ENCODE results near the gene SH3BP5.

Gene SH3BP5

GRCh38 chr3:15329046-15330005, 3.1 kb downstream of the SH3BP5 start:
- TF ChIP-seq, protein P1, sequence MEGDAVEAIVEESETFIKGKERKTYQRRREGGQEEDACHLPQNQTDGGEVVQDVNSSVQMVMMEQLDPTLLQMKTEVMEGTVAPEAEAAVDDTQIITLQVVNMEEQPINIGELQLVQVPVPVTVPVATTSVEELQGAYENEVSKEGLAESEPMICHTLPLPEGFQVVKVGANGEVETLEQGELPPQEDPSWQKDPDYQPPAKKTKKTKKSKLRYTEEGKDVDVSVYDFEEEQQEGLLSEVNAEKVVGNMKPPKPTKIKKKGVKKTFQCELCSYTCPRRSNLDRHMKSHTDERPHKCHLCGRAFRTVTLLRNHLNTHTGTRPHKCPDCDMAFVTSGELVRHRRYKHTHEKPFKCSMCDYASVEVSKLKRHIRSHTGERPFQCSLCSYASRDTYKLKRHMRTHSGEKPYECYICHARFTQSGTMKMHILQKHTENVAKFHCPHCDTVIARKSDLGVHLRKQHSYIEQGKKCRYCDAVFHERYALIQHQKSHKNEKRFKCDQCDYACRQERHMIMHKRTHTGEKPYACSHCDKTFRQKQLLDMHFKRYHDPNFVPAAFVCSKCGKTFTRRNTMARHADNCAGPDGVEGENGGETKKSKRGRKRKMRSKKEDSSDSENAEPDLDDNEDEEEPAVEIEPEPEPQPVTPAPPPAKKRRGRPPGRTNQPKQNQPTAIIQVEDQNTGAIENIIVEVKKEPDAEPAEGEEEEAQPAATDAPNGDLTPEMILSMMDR (IDR thresholded peaks at IDR 0.05; ENCODE audit: low read depth, low read length): no peak
- no peak for DNase-seq (ENCODE audit: extremely low read depth, low read depth)

DNA sequence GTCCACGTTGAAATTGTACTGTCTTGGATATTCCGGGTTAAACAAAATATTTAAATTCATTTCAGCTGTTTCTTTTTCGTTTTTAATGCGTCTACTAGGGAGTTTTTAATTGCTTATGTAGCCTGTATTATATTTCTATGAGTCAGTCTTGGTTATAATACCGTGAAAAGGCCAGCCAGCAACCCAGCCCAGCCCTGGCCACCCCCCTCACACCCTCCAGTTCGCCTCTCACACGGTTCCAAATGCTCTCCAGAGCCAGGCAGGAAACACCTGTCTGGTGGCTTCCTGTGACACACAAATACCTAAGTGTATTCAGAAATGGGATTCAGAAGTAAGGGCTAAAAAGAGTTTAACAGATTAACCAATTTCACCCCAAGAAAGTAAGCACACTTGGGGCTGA, 4.4 kb downstream of the SH3BP5 start:
- peak; percentile 47 for DNase-seq (ENCODE audit: extremely low read depth, low read depth)
- TF ChIP-seq, protein P1 (IDR thresholded peaks at IDR 0.05; ENCODE audit: low read depth, low read length): no peak

DNA sequence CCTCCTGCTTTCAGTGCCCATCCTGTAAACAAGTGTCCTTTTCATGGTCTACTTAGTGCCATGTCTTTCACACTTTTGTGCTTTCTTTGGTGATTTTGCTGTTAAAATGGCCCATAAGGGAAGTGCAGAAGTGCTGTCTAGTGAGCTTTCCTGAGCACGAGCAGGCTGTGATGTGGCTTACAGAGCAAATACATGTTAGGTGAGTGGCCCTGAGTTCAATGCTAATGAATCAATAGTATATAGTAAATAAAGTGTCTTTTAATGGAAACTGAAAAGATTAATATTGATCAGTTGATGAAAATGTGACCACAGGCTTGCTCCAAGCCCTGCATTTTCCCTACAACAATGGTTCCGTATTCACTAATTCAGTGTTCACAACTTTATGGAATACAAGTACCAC, 5.7 kb downstream of the SH3BP5 start:
- DNase-seq (ENCODE audit: extremely low read depth, low read depth): no peak
- TF ChIP-seq, protein P1 (IDR thresholded peaks at IDR 0.05; ENCODE audit: low read depth, low read length): no peak

GRCh38 chr3:15326037-15326436, 6.3 kb downstream of the SH3BP5 start:
- DNase-seq (ENCODE audit: extremely low read depth, low read depth): no peak
- TF ChIP-seq, protein P1 (IDR thresholded peaks at IDR 0.05; ENCODE audit: low read depth, low read length): no peak

GRCh38 chr3:15325228-15325627, 7.2 kb downstream of the SH3BP5 start:
- DNase-seq (ENCODE audit: extremely low read depth, low read depth): no peak
- TF ChIP-seq, protein P1 (IDR thresholded peaks at IDR 0.05; ENCODE audit: low read depth, low read length): no peak

DNA sequence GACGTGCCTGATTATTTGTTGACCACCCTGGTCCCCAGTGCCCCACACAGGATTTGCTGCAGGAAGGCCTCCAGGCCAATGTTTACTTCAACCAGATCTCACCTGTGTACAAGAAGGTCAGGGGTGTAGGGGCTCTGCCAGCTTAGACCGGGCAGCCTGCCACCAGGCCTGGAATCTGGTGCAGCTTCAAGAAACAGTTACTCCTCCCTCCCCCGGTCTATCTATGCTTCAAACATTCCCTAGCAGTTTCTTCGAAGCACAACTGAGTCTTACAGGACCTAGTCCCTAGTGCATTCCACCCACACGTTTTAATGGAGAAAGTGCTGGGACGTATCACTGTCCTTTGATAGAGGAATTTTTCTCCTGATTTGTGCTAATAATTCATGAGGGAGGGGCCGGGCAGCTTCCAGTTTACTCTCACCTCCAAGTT, 8.0 kb downstream of the SH3BP5 start:
- no peak for DNase-seq (ENCODE audit: extremely low read depth, low read depth)
- TF ChIP-seq, protein P1 (IDR thresholded peaks at IDR 0.05; ENCODE audit: low read depth, low read length): no peak

DNA sequence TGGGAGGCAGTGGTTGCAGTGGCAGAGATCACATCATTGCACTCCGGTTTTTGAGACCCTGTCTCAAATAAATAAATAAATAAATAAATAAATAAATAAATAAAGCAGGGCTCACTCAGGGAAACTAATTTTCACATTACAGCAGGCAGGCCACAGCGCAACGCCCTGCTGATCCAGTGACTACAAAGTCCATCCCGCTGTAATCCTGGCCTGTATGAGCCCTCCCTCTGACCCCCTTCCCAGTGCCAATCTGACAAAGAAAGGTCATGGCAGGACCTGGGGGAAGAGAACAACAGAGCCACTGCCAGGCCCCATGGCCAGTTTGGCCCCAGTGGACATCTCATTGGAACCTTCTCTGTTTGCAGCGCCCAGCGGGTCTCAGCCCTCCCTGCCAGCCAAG, 9.3 kb downstream of the SH3BP5 start:
- no peak for DNase-seq (ENCODE audit: extremely low read depth, low read depth)

More for the DNA sequence above, 9.3 kb downstream of the SH3BP5 start:
- TF ChIP-seq, protein P1 (IDR thresholded peaks at IDR 0.05; ENCODE audit: low read depth, low read length): no peak
